ENCODE results near the gene TSEN34.
A peak's percentile ranks its signal among the peaks of the same experiment; 100 is the strongest.
"Not testable (repeated sequence)": the region's sequence is repeated elsewhere in the genome, so short reads cannot be mapped to it uniquely, and the experiment has no call there.

The TSEN34 gene

GRCh38 chr19:54206030-54206830 lies 15.1 kb downstream of the TSEN34 start:
- no peak for DNase-seq (ENCODE audit: insufficient read length, low spot score)
- TF ChIP-seq POLR2A (IDR thresholded peaks at IDR 0.05; ENCODE audit: low read depth, low read length): no peak
- FAIRE-seq: no peak

- TF ChIP-seq POLR2A (IDR thresholded peaks at IDR 0.05; ENCODE audit: low read depth, low read length): no peak
- FAIRE-seq: no peak
- no peak for DNase-seq (ENCODE audit: insufficient read length, low spot score)
These were observed 15.7 kb downstream of the TSEN34 start for GRCh38 chr19:54206831-54207177.

GRCh38 chr19:54207193-54207592 lies 16.1 kb downstream of the TSEN34 start:
- DNase-seq (ENCODE audit: insufficient read length, low spot score); FAIRE-seq: not testable (repeated sequence)

- DNase-seq (ENCODE audit: insufficient read length, low spot score) (no peak), FAIRE-seq (no peak)
- TF ChIP-seq POLR2A (IDR thresholded peaks at IDR 0.05; ENCODE audit: low read depth, low read length): no peak
These were observed 16.5 kb downstream of the TSEN34 start for GRCh38 chr19:54207676-54207982.

GRCh38 chr19:54207983-54208783 lies 17.1 kb downstream of the TSEN34 start:
- TF ChIP-seq POLR2A (IDR thresholded peaks at IDR 0.05; ENCODE audit: low read depth, low read length): no peak
- FAIRE-seq (no peak), DNase-seq (ENCODE audit: insufficient read length, low spot score) (no peak)

GRCh38 chr19:54208784-54209057 lies 17.6 kb downstream of the TSEN34 start:
- no peak for FAIRE-seq

GRCh38 chr19:54209058-54209810 lies 18.1 kb downstream of the TSEN34 start:
- FAIRE-seq (no peak), DNase-seq (ENCODE audit: insufficient read length, low spot score) (peak; percentile 53)
- peak; percentile 17; the same call in 1 of the 2 replicates for TF ChIP-seq POLR2A (IDR thresholded peaks at IDR 0.05; ENCODE audit: low read depth, low read length)

More at GRCh38 chr19:54208784-54209057, 17.6 kb downstream of the TSEN34 start:
- DNase-seq (ENCODE audit: insufficient read length, low spot score): no peak
- no peak for TF ChIP-seq POLR2A (IDR thresholded peaks at IDR 0.05; ENCODE audit: low read depth, low read length)

- TF ChIP-seq POLR2A (IDR thresholded peaks at IDR 0.05; ENCODE audit: low read depth, low read length): no peak
- DNase-seq (ENCODE audit: insufficient read length, low spot score) (peak; percentile 98), FAIRE-seq (peak; percentile 73)
These were observed 18.8 kb downstream of the TSEN34 start for GRCh38 chr19:54209811-54210494.

GRCh38 chr19:54211235-54211634 lies 20.1 kb downstream of the TSEN34 start:
- TF ChIP-seq POLR2A (IDR thresholded peaks at IDR 0.05; ENCODE audit: low read depth, low read length): no peak
- no peak for DNase-seq (ENCODE audit: insufficient read length, low spot score)
- FAIRE-seq: no peak

GRCh38 chr19:54214217-54214616 lies 23.1 kb downstream of the TSEN34 start:
- not testable (repeated sequence) for FAIRE-seq; DNase-seq (ENCODE audit: insufficient read length, low spot score)

GRCh38 chr19:54214734-54215133 lies 23.6 kb downstream of the TSEN34 start:
- not testable (repeated sequence) for FAIRE-seq

GRCh38 chr19:54216869-54217268 lies 25.8 kb downstream of the TSEN34 start:
- FAIRE-seq (no peak), DNase-seq (ENCODE audit: insufficient read length, low spot score) (no peak)
- TF ChIP-seq POLR2A (IDR thresholded peaks at IDR 0.05; ENCODE audit: low read depth, low read length): no peak

More at GRCh38 chr19:54214734-54215133, 23.6 kb downstream of the TSEN34 start:
- DNase-seq (ENCODE audit: insufficient read length, low spot score): not testable (repeated sequence)

- FAIRE-seq; DNase-seq (ENCODE audit: insufficient read length, low spot score): not testable (repeated sequence)
These were observed 26.6 kb downstream of the TSEN34 start for GRCh38 chr19:54217517-54218247.

All from H54 (cell line).